ENCODE measurements around the gene WNT1.

The WNT1 gene

GRCh38 chr12:48961331-48961730 is 16.8 kb upstream of the WNT1 start:
- no peak for DNase-seq (ENCODE audit: low read depth in 2 of 2)

DNA sequence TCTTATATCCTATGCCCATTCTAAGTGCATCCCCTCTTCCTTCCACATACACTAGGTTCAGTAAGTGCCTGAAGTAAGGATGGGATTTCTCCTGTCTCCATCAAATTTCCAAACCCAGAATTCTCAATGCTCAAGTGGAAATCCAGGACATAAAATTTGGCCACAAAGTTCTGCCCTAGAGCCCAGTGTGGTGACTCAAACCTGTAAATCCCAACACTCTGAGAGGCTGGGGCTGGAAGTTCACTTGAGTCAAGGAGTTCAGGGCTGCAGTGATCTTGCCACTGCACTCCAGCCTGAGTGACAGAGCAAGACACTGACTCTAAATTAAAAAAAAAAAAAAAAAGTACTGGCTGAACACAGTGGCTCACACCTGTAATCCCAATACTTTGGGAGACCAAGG is 16.3 kb upstream of the WNT1 start:
- no peak for DNase-seq (ENCODE audit: low read depth in 2 of 2)

DNA sequence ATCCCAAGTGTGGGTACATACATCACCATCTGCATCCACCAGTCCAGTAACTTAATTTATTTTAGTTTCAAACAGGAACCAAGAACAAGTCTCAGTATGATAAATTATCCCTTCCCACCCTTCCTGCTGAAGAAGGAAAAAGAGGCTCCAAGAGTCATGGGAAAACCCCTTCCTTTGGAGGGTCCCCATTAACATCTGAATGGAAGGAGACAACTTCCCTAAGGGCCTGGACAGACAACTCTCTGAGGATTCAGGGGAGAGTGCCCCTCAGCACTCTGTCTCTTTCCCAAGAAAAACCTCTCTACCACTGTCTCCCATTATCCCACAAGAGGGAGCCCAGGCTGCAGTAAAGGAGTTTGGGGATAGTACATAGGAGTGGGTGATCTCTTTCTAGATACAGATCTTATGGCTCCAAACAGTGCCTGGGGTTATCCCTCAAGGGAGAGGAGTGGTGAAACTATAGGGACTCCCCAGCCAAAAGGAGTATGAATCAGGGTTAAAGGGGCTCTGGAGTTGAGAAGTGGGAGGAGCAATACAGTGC is 12.8 kb upstream of the WNT1 start:
- no peak for DNase-seq (ENCODE audit: low read depth in 2 of 2)

DNA sequence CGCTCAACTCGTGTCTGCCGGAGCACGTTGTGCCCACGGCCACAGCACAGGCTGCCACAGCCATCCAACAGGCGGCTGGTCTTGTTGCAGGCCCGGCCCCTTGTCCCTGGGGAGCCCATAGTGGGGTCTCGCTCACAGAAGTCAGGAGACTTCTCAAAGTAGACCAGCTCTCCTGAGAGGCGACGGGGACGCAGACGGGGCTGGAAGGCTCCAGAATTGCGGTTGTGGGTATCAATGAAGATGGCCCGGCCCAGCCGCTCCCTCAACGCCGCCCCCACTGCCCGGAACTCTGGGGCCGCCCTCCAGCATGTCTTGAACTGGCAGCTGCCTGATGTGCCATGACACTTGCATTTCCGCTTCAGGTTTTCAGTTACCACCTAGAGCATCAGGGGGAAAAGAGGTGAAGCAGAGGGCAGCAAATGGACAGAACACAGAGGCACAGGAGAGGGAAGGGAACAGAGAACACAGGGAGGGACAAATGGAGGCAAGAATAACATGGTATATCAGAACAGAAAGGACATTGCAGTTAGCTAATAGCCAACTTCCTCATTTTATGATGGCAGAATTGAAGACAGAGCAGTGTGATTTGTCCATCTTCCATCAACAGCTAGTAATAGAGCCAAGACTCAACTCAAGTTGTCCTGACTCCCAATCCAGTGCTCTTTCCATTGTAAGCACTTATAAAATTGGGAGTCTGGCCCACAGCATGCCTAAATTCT is 11.8 kb upstream of the WNT1 start:
- DNase-seq (ENCODE audit: low read depth in 2 of 2) = no peak

- DNase-seq (ENCODE audit: low read depth in 2 of 2) = no peak
These were observed 10.1 kb upstream of the WNT1 start for GRCh38 chr12:48967991-48968390.

DNA sequence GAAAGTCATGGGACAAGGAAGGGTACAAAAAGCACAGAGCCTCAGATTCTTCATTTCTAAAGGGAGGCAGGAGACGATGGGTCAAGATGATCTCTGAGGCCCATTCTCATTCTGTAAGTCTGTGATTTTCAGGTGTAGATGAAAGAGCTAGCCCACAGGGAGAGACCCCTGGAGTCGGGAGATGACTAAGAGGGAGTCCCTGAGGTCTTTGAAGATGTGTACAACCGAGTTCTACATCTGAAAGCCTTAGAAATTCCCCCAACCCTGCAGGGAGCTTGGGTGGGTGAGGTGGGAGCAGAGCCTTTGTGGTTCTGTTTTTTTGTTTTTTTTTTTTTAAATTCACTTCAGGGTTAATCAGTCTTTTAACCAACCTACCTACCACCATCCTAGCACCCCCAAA is 9.7 kb upstream of the WNT1 start:
- no peak for DNase-seq (ENCODE audit: low read depth in 2 of 2)

DNA sequence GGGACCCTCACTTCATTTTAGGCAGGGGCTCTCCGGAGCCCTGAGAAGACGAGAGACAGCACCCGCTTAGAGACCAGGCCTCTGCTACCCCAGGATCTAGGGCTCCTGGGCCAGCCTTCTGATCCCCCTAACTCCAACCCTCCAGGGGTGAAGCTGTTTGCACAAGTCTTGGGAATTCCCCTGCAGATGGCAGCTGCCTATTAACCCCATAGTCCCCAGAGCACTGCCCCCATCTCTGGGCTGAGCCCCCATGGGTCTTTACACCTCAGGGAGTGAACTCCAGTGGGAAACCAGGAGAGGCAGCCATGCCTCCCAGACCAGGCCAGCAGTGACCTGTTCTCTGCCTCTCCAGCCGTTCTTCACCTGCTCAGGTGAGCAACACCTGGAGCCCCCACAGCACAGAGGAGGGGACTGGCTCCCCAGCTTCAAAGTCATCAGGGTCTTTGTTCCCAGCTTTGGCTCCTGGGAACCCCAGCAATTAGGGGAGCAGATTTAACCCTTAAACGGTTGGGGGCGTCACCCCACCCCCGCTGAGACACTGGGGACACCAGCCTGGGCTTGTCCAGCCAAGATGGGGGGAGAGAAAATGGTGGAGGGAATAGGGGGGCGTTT is 8.9 kb upstream of the WNT1 start:
- DNase-seq (ENCODE audit: low read depth in 2 of 2) = no peak

- no peak for DNase-seq (ENCODE audit: low read depth in 2 of 2)
These were observed 8.1 kb upstream of the WNT1 start for GRCh38 chr12:48969833-48970701.

DNA sequence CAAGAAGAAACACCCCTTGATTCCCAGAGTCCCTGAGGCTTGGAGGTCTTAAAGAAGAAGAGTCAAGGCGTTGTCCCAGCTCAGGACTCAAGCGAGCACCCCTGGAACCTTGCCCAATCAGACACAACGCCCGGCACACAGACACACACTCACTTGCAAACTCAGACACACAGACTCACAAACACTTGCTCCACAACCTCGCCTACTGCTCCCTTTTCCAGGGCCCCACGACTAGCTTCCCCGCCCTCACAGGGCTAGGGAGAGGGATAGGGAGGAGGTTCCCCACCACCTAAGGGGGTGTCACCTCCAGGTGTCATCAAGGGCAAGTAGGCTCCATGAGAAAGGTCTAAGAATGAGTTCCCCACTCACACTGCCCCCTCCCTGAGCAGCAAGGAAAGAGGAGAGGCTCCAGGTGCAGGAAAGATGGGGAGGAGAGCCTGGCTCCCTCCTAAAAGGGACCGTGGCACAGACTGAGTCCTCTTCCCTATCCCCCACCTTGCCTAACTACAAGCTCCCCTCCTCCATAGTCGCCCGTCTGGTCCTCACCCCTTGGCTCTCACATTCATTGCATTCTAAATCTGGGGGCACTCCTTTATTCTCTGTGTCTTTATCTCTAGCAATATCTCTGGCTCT is 7.3 kb upstream of the WNT1 start:
- DNase-seq (ENCODE audit: low read depth in 2 of 2) = no peak

- no peak for DNase-seq (ENCODE audit: low read depth in 2 of 2)
These were observed 5.7 kb upstream of the WNT1 start for GRCh38 chr12:48972213-48972951.

- no peak for DNase-seq (ENCODE audit: low read depth in 2 of 2)
These were observed 5.1 kb upstream of the WNT1 start for GRCh38 chr12:48972952-48973483.

DNA sequence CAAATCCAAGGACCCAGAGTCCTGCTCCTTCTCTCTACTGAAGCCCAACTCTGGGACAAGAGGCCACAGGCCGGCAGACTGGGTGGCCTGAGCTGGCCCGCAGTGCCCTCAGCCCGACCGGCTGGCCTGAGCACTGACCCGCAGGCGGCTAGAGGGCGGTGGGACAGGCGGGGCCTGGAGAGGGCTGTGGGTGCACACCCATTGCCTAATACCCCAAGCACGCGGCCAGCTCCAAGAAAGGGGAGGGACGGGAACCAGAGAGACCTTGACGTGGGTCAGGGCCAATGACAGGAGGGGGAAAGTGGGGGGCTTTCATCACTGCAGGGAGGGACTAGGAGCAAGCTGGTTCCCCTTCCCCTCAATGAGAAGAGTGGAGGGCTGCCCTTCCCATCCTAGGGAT is 4.6 kb upstream of the WNT1 start:
- no peak for DNase-seq (ENCODE audit: low read depth in 2 of 2)

- no peak for DNase-seq (ENCODE audit: low read depth in 2 of 2)
These were observed 4.0 kb upstream of the WNT1 start for GRCh38 chr12:48973941-48974673.

GRCh38 chr12:48977290-48978281 is 536 bp upstream of the WNT1 start:
- DNase-seq (ENCODE audit: low read depth in 2 of 2) = peak; percentile 69 to 82

GRCh38 chr12:48978741-48979601 is 849 bp downstream of the WNT1 start:
- DNase-seq (ENCODE audit: low read depth in 2 of 2) = no peak

DNA sequence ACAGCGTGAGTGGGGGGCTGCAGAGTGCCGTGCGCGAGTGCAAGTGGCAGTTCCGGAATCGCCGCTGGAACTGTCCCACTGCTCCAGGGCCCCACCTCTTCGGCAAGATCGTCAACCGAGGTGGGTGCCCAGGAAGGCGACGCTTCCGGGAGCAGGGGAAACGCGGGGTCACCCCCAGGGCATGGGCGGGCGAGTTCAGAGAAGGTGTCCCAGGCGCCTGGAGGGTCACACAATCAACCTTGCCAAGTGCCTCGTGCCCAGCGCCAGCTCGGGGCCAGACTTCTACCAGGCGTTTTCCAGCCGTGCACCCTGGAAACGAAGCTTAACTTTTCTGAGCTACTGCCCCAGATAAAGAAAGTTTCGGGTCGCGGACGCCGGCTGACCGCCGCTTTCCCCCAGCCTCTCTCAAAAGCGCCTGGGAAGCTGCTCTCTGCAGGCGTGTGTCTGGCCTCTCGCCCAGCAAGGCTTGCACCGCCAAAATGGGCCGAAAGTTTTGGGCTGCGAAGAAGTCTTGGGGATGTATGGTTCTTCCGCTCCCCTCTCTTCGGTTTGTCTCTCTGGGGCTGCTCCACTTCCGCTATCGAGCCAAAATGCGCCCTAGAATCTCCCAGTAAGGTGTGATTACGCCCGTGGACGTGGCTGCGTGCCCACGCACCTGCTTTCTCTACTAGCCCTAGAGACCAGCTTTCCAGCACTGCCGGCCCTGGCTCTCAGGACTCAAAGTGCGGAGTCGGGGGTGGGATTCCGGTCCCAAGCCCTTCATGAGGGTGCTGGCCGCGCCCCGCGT is 1.7 kb downstream of the WNT1 start:
- no peak for DNase-seq (ENCODE audit: low read depth in 2 of 2)

GRCh38 chr12:48980389-48980952 is 2.3 kb downstream of the WNT1 start:
- DNase-seq (ENCODE audit: low read depth in 2 of 2) = no peak

All from stimulated activated CD4-positive, alpha-beta T cell treated with anti-CD3 and anti-CD28 coated beads, Interleukin-15, amount 100 ng/mL, for 48 hours (primary cell).